Measurements from ENCODE around the gene MMD2. TPM values are rescaled to one million over a fixed set of nuclear protein-coding genes. Genes with fewer than 3 reads are reported as not detected.
"Not testable (repeated sequence)": the region's sequence is repeated elsewhere in the genome, so short reads cannot be mapped to it uniquely, and the experiment has no call there.

MMD2 gene
- polyA plus RNA-seq, 1 donor from 2014 or later = 0.40 TPM

DNA sequence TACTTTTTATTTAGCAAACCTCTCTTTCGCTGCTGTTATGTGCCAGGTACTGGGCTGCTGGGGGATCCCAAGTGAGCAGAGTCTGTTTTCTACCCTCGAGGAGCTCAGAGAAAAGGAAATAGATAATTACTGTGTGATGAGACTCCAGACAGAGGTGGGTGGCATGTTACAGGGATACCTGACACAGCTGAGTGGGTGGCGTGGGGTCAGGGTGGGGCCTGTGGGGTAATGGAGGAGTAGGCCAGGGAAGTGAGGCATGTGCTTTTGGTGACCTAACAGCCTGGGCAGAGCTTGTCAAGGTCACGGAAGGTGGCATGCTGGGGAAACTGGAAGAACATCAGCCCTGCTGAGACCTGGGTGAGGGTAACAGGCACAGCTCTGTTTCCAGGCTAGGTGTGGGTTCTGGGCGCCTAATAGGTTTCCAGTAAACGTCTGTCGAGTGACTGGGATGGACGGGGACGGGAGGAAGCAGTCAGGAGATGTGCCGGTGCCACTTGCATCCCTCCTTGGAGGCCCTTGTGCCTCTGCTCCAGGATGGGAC lies 36.5 kb upstream of the MMD2 start:
- Histone ChIP-seq H3K4me2 (ENCODE audit: low read length) (no peak overlapping the region), H3K9ac (ENCODE audit: low read length) (no peak overlapping the region), H4K20me1 (ENCODE audit: insufficient read depth) (no peaks in the 10 kb centered on the region), H3K9me2 (ENCODE audit: insufficient read depth, low read length) (no peaks in the 10 kb centered on the region), H3K27ac (ENCODE audit: low read length) (no peak overlapping the region), H3K27me3 (ENCODE audit: insufficient read depth, low read depth, low read length) (no peaks in the 10 kb centered on the region), H3K9me3 (ENCODE audit: low read length) (no peaks in the 10 kb centered on the region), H3K79me2 (replicated peaks; ENCODE audit: insufficient read depth, low read length) (no peaks in the 10 kb centered on the region), H2AFZ (ENCODE audit: low read depth, low read length) (no peak overlapping the region), H3K4me3 (ENCODE audit: low read length) (no peak overlapping the region), H3F3A (ENCODE audit: insufficient read depth, low read length, poor library complexity, severe bottlenecking) (no peaks in the 10 kb centered on the region), H3K36me3 (ENCODE audit: insufficient read depth, low read length) (no peaks in the 10 kb centered on the region)
- TF ChIP-seq SMC3 (conservative IDR thresholded peaks at IDR 0.05; ENCODE audit: poor library complexity) (no peak), POLR2AphosphoS5 (IDR thresholded peaks at IDR 0.05) (no peak), MXI1 (conservative IDR thresholded peaks at IDR 0.05; ENCODE audit: poor library complexity, severe bottlenecking) (no peak)

DNA sequence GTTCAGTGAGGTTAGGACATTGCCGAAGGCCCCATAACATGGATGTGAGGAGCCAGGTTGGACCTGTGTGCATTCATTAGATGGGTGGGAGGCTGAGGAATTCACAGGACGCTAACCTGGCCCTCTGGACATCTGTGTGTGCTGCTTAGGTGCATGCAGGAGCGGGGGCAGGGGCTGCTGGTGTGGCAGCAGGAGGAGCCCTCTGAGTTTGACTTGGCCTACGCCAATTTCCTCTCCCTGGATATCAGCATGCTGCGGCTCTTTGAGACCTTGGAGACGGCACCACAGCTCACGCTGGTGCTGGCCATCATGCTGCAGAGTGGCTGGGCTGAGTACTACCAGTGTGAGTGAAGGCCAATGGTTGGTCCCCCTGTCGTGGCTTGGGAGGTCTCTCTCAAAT lies 34.5 kb upstream of the MMD2 start:
- Histone ChIP-seq H3K9me3 (ENCODE audit: low read length) (no peaks in the 10 kb centered on the region), H3F3A (ENCODE audit: insufficient read depth, low read length, poor library complexity, severe bottlenecking) (no peaks in the 10 kb centered on the region), H3K4me2 (ENCODE audit: low read length) (no peak overlapping the region), H2AFZ (ENCODE audit: low read depth, low read length) (no peak overlapping the region), H3K27me3 (ENCODE audit: insufficient read depth, low read depth, low read length) (no peaks in the 10 kb centered on the region), H3K79me2 (replicated peaks; ENCODE audit: insufficient read depth, low read length) (no peaks in the 10 kb centered on the region), H3K9ac (ENCODE audit: low read length) (no peak overlapping the region), H3K36me3 (ENCODE audit: insufficient read depth, low read length) (no peaks in the 10 kb centered on the region), H4K20me1 (ENCODE audit: insufficient read depth) (no peaks in the 10 kb centered on the region), H3K9me2 (ENCODE audit: insufficient read depth, low read length) (no peaks in the 10 kb centered on the region), H3K4me3 (ENCODE audit: low read length) (no peak overlapping the region), H3K27ac (ENCODE audit: low read length) (no peak overlapping the region)
- TF ChIP-seq, protein P1, sequence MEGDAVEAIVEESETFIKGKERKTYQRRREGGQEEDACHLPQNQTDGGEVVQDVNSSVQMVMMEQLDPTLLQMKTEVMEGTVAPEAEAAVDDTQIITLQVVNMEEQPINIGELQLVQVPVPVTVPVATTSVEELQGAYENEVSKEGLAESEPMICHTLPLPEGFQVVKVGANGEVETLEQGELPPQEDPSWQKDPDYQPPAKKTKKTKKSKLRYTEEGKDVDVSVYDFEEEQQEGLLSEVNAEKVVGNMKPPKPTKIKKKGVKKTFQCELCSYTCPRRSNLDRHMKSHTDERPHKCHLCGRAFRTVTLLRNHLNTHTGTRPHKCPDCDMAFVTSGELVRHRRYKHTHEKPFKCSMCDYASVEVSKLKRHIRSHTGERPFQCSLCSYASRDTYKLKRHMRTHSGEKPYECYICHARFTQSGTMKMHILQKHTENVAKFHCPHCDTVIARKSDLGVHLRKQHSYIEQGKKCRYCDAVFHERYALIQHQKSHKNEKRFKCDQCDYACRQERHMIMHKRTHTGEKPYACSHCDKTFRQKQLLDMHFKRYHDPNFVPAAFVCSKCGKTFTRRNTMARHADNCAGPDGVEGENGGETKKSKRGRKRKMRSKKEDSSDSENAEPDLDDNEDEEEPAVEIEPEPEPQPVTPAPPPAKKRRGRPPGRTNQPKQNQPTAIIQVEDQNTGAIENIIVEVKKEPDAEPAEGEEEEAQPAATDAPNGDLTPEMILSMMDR (IDR thresholded peaks at IDR 0.05; ENCODE audit: poor library complexity, severe bottlenecking) = no peak
- TF ChIP-seq MXI1 (conservative IDR thresholded peaks at IDR 0.05; ENCODE audit: poor library complexity, severe bottlenecking) (no peak), RAD21 (conservative IDR thresholded peaks at IDR 0.05) (no peak), POLR2AphosphoS5 (IDR thresholded peaks at IDR 0.05) (no peak), EP300 (conservative IDR thresholded peaks at IDR 0.05; ENCODE audit: poor library complexity, severe bottlenecking) (no peak), TAF1 (IDR thresholded peaks at IDR 0.05; ENCODE audit: low read depth) (no peak), SMC3 (conservative IDR thresholded peaks at IDR 0.05; ENCODE audit: poor library complexity) (no peak), EZH2 (IDR thresholded peaks at IDR 0.05; ENCODE audit: borderline replicate concordance, insufficient read depth, low read length, poor library complexity, severe bottlenecking) (no peak)
- TF ChIP-seq, protein P2, sequence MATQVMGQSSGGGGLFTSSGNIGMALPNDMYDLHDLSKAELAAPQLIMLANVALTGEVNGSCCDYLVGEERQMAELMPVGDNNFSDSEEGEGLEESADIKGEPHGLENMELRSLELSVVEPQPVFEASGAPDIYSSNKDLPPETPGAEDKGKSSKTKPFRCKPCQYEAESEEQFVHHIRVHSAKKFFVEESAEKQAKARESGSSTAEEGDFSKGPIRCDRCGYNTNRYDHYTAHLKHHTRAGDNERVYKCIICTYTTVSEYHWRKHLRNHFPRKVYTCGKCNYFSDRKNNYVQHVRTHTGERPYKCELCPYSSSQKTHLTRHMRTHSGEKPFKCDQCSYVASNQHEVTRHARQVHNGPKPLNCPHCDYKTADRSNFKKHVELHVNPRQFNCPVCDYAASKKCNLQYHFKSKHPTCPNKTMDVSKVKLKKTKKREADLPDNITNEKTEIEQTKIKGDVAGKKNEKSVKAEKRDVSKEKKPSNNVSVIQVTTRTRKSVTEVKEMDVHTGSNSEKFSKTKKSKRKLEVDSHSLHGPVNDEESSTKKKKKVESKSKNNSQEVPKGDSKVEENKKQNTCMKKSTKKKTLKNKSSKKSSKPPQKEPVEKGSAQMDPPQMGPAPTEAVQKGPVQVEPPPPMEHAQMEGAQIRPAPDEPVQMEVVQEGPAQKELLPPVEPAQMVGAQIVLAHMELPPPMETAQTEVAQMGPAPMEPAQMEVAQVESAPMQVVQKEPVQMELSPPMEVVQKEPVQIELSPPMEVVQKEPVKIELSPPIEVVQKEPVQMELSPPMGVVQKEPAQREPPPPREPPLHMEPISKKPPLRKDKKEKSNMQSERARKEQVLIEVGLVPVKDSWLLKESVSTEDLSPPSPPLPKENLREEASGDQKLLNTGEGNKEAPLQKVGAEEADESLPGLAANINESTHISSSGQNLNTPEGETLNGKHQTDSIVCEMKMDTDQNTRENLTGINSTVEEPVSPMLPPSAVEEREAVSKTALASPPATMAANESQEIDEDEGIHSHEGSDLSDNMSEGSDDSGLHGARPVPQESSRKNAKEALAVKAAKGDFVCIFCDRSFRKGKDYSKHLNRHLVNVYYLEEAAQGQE (IDR thresholded peaks at IDR 0.05; ENCODE audit: borderline replicate concordance) = no peak

DNA sequence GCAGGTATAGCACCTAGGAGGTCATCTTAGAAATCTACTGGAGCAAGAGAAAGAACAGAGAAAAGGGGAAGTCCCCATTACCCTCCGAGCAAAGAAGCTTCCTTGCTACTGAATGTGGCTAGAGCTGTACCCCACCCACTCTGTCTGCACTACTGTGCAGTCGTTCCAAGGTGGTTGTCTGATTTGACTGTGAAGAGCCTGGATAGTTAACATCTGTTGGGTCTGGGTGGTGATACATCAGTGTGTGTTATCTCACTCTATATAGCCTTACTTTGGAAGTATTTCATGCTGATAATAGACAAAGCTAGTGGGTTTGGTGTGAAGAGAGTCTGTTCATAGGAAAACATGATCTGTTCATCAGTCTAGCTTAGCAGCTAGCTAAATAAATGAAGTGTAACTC lies 23.8 kb upstream of the MMD2 start:
- not testable (repeated sequence) for H3K9me2 ChIP-seq (ENCODE audit: insufficient read depth, low read length); H3K27me3 ChIP-seq (ENCODE audit: insufficient read depth, low read depth, low read length); H3K9ac ChIP-seq (ENCODE audit: low read length); H3K4me3 ChIP-seq (ENCODE audit: low read length); H2AFZ ChIP-seq (ENCODE audit: low read depth, low read length); H3K9me3 ChIP-seq (ENCODE audit: low read length); H3K27ac ChIP-seq (ENCODE audit: low read length); H3K4me2 ChIP-seq (ENCODE audit: low read length); H3F3A ChIP-seq (ENCODE audit: insufficient read depth, low read length, poor library complexity, severe bottlenecking); H3K79me2 ChIP-seq (replicated peaks; ENCODE audit: insufficient read depth, low read length); H4K20me1 ChIP-seq (ENCODE audit: insufficient read depth); H3K36me3 ChIP-seq (ENCODE audit: insufficient read depth, low read length)

DNA sequence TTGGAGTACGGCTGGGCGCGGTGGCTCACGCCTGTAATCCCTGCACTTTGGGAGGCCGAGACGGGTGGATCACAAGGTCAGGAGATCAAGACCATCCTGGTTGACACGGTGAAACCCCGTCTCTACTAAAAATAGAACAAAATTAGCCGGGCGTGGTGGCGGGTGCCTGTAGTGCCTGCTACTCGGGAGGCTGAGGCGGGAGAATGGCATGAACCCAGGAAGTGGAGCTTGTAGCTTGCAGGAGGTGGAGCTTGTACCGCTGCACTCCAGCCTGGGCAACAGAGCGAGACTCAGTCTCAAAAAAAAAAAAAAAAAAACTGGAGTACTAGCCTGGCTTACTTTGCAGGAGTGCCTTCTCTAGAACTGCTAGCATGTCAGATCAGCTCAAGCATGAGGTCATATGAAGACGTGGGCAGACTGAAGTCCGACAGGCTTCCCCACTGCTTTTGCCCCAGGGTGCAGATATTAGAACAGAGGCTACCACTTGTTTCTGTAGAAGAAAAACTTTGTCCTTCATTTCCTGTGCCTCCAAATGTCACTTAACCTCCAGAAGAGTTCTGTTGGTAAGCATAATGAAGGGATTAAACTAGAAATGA lies 22.4 kb upstream of the MMD2 start:
- not testable (repeated sequence) for H4K20me1 ChIP-seq (ENCODE audit: insufficient read depth); H3K9me3 ChIP-seq (ENCODE audit: low read length); H3F3A ChIP-seq (ENCODE audit: insufficient read depth, low read length, poor library complexity, severe bottlenecking); H3K27me3 ChIP-seq (ENCODE audit: insufficient read depth, low read depth, low read length); H3K27ac ChIP-seq (ENCODE audit: low read length); H3K4me2 ChIP-seq (ENCODE audit: low read length); H3K36me3 ChIP-seq (ENCODE audit: insufficient read depth, low read length); H3K79me2 ChIP-seq (replicated peaks; ENCODE audit: insufficient read depth, low read length); H3K9ac ChIP-seq (ENCODE audit: low read length); H2AFZ ChIP-seq (ENCODE audit: low read depth, low read length); H3K4me3 ChIP-seq (ENCODE audit: low read length); H3K9me2 ChIP-seq (ENCODE audit: insufficient read depth, low read length)

DNA sequence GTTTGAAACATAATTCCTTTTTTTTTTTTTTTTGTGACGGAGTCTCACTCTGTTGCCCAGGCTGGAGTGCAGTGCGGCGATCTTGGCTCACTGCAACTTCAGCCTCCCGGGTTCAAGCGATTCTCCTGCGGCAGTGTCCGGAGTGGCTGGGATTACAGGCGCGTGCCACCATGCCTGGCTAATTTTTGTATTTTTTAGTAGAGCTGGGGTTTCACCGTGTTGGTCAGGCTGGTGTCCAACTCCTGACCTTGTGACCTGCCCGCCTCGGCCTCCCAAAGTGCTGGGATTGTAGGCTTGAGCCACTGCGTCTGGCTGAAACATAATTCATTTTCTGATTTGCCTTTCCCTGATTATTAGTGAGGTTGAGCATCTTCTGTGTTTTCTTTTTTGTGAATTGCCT lies 16.6 kb upstream of the MMD2 start:
- not testable (repeated sequence) for H3K27ac ChIP-seq (ENCODE audit: low read length); H2AFZ ChIP-seq (ENCODE audit: low read depth, low read length); H3K9ac ChIP-seq (ENCODE audit: low read length); H3K27me3 ChIP-seq (ENCODE audit: insufficient read depth, low read depth, low read length); H3K9me3 ChIP-seq (ENCODE audit: low read length); H3K36me3 ChIP-seq (ENCODE audit: insufficient read depth, low read length); H4K20me1 ChIP-seq (ENCODE audit: insufficient read depth); H3F3A ChIP-seq (ENCODE audit: insufficient read depth, low read length, poor library complexity, severe bottlenecking); H3K9me2 ChIP-seq (ENCODE audit: insufficient read depth, low read length)
- H3K4me3 ChIP-seq (ENCODE audit: low read length) = peak overlapping the region; percentile 80
- peak overlapping the region; percentile 68 for H3K4me2 ChIP-seq (ENCODE audit: low read length)
- peaks cover 14% of the 10 kb centered on the region for H3K79me2 ChIP-seq (replicated peaks; ENCODE audit: insufficient read depth, low read length)

Measured in neural cell (in vitro differentiated cells).